Measurements from ENCODE around the gene MYRIP.

The MYRIP gene

GRCh38 chr3:39982665-39983357 is 173.4 kb downstream of the MYRIP start:
- Histone ChIP-seq H3K27me3 (replicated peaks; ENCODE audit: control insufficient read depth, insufficient read depth, low read length) (no peaks in the 10 kb centered on the region), H3K4me3 (replicated peaks; ENCODE audit: low read depth, low read length) (no peak overlapping the region), H3K36me3 (ENCODE audit: control insufficient read depth, insufficient read depth, low read length) (no peaks in the 10 kb centered on the region)
- DNase-seq (ENCODE audit: extremely low read depth, insufficient read length), result no peak
- TF ChIP-seq CTCF (IDR thresholded peaks at IDR 0.05; ENCODE audit: insufficient read depth, low read length, poor library complexity, severe bottlenecking), result no peak

DNA sequence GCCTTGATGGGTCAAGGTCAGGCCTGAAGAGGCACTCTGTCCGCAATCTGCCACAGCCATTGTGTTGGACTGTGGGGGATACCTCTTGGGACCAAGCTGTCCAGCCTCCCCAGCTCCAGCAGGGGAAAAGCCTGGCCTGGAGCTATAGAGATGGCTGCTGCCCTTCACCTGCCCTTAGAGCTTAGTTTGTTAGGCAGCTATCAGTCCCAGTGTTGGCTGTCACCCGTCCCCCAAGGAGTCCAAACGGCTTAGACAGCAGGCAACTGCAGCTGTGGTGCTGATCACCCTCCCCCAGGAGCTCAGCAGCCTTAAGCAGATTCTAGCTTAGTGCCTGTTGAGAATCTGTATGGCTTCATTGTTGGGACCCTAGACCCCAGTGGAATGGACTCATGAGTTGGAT is 180.3 kb downstream of the MYRIP start:
- Histone ChIP-seq H3K27me3 (replicated peaks; ENCODE audit: control insufficient read depth, insufficient read depth, low read length) (no peaks in the 10 kb centered on the region), H3K4me3 (replicated peaks; ENCODE audit: low read depth, low read length) (no peak overlapping the region), H3K36me3 (ENCODE audit: control insufficient read depth, insufficient read depth, low read length) (no peaks in the 10 kb centered on the region)
- DNase-seq (ENCODE audit: extremely low read depth, insufficient read length), result no peak
- TF ChIP-seq CTCF (IDR thresholded peaks at IDR 0.05; ENCODE audit: insufficient read depth, low read length, poor library complexity, severe bottlenecking), result no peak

- Histone ChIP-seq H3K27me3 (replicated peaks; ENCODE audit: control insufficient read depth, insufficient read depth, low read length) (no peaks in the 10 kb centered on the region), H3K4me3 (replicated peaks; ENCODE audit: low read depth, low read length) (no peak overlapping the region), H3K36me3 (ENCODE audit: control insufficient read depth, insufficient read depth, low read length) (no peaks in the 10 kb centered on the region)
- peak; percentile 62 for TF ChIP-seq CTCF (IDR thresholded peaks at IDR 0.05; ENCODE audit: insufficient read depth, low read length, poor library complexity, severe bottlenecking)
- no peak for DNase-seq (ENCODE audit: extremely low read depth, insufficient read length)
Measured at GRCh38 chr3:39990532-39990931, 181.1 kb downstream of the MYRIP start.

- DNase-seq (ENCODE audit: extremely low read depth, insufficient read length), result no peak
- Histone ChIP-seq H3K27me3 (replicated peaks; ENCODE audit: control insufficient read depth, insufficient read depth, low read length) (no peaks in the 10 kb centered on the region; the same call in 1 of the 2 replicates), H3K4me3 (replicated peaks; ENCODE audit: low read depth, low read length) (no peak overlapping the region), H3K36me3 (ENCODE audit: control insufficient read depth, insufficient read depth, low read length) (no peaks in the 10 kb centered on the region)
- no peak for TF ChIP-seq CTCF (IDR thresholded peaks at IDR 0.05; ENCODE audit: insufficient read depth, low read length, poor library complexity, severe bottlenecking)
Measured at GRCh38 chr3:40008796-40009195, 199.4 kb downstream of the MYRIP start.

- H3K36me3 ChIP-seq (ENCODE audit: control insufficient read depth, insufficient read depth, low read length), result no peaks in the 10 kb centered on the region
- H3K4me3 ChIP-seq (replicated peaks; ENCODE audit: low read depth, low read length), result no peak overlapping the region
- TF ChIP-seq CTCF (IDR thresholded peaks at IDR 0.05; ENCODE audit: insufficient read depth, low read length, poor library complexity, severe bottlenecking), result no peak
- no peak for DNase-seq (ENCODE audit: extremely low read depth, insufficient read length)
- H3K27me3 ChIP-seq (replicated peaks; ENCODE audit: control insufficient read depth, insufficient read depth, low read length), result no peaks in the 10 kb centered on the region; the same call in 1 of the 2 replicates
Measured at GRCh38 chr3:40009991-40010390, 200.6 kb downstream of the MYRIP start.

- no peak for DNase-seq (ENCODE audit: extremely low read depth, insufficient read length)
Measured at GRCh38 chr3:40012381-40012780, 203.0 kb downstream of the MYRIP start.

More at GRCh38 chr3:40012381-40012780, 203.0 kb downstream of the MYRIP start:
- no peak for TF ChIP-seq CTCF (IDR thresholded peaks at IDR 0.05; ENCODE audit: insufficient read depth, low read length, poor library complexity, severe bottlenecking)
- H3K4me3 ChIP-seq (replicated peaks; ENCODE audit: low read depth, low read length), result no peak overlapping the region
- no peaks in the 10 kb centered on the region; the same call in 1 of the 2 replicates for H3K27me3 ChIP-seq (replicated peaks; ENCODE audit: control insufficient read depth, insufficient read depth, low read length)
- H3K36me3 ChIP-seq (ENCODE audit: control insufficient read depth, insufficient read depth, low read length), result no peaks in the 10 kb centered on the region

Data from GM06990 (cell line).